ENCODE measurements around the gene PRKCQ. TPM values are rescaled to one million over a fixed set of nuclear protein-coding genes. Genes with fewer than 3 reads are reported as not detected.

Gene PRKCQ
- total RNA-seq, 2 experiments from 2014 or later = 62.6 to 69.5 TPM

DNA sequence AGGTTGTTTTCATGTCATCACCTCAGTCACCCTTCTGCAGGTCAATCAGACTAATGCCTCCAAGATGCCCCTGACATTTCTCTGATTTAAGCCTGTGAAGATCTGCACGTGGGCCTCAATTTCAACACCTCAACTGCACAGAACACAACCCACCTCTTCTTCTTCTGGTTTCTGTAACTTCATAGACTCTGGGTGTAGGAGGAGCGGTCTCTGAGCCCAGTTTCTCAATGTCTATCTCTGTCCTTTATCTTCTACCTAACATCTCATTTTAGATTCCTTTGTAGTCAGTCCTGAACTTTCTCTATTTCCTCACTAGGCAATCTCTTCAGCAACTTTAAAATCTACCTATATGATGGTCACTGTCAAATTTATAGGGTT, 85.6 kb downstream of the PRKCQ start:
- H3K27ac Mint-ChIP-seq = no peak overlapping the region
- DNase-seq = no peak
- peaks cover 2% of the 10 kb centered on the region for H3K9me3 Mint-ChIP-seq
- POLR2A ChIA-PET = no interaction called here
- peaks cover 36% of the 10 kb centered on the region for H3K36me3 Mint-ChIP-seq (ENCODE audit: low read depth)
- CTCF ChIA-PET = interaction anchor here (0.9 to 1.8 kb wide), 6 partner anchors 8 to 87 kb away, joined by 3 to 6 read pairs (median 4); no protein-coding TSS in a partner anchor
- no peak overlapping the region for H3K4me3 Mint-ChIP-seq
- H3K4me1 Mint-ChIP-seq = peaks cover 25% of the 10 kb centered on the region
- no peaks in the 10 kb centered on the region for H3K27me3 Mint-ChIP-seq

- ChIA-PET POLR2A (no interaction called here), CTCF (interaction anchor here (0.9 to 1.8 kb wide), 10 partner anchors 8 to 154 kb away, joined by 3 to 6 read pairs (median 3); no protein-coding TSS in a partner anchor)
- no peaks in the 10 kb centered on the region for H3K27me3 Mint-ChIP-seq
- peaks cover under 1% of the 10 kb centered on the region for H3K9me3 Mint-ChIP-seq
- DNase-seq = no peak
- H3K4me1 Mint-ChIP-seq = peaks cover 25% of the 10 kb centered on the region
- H3K36me3 Mint-ChIP-seq (ENCODE audit: low read depth) = peaks cover 42% of the 10 kb centered on the region
- H3K4me3 Mint-ChIP-seq = no peak overlapping the region
- no peak overlapping the region for H3K27ac Mint-ChIP-seq
These were observed 86.3 kb downstream of the PRKCQ start for GRCh38 chr10:6493521-6494441.

DNA sequence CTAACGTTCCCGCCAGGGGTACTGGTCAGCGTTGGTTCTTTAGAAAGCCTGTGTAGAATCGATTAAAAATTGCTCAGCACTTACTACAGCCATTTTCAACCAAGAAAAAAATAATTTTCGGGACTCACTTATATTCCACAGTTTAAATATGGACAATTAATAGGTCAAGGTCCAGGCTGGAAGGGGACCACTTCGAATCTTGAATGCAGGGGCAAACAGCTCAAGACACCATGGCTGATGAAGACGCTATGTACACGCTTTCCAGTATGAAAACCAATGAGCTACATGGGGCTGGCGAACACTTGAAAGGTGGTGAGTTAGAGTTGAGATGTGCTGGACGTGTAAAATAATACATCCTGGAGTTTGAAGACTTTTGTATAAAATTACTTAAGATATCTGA, 87.2 kb downstream of the PRKCQ start:
- no peak for DNase-seq
- no peak overlapping the region for H3K4me3 Mint-ChIP-seq
- peaks cover 25% of the 10 kb centered on the region for H3K4me1 Mint-ChIP-seq
- ChIA-PET POLR2A (no interaction called here), CTCF (interaction anchor here (1.0 to 1.8 kb wide), 3 partner anchors 19 to 155 kb away, joined by 3 to 4 read pairs (median 3); no protein-coding TSS in a partner anchor)
- no peaks in the 10 kb centered on the region for H3K27me3 Mint-ChIP-seq
- H3K9me3 Mint-ChIP-seq = no peaks in the 10 kb centered on the region
- peaks cover 48% of the 10 kb centered on the region for H3K36me3 Mint-ChIP-seq (ENCODE audit: low read depth)
- peak overlapping the region; percentile 88 for H3K27ac Mint-ChIP-seq

GRCh38 chr10:6491841-6492609, 88.1 kb downstream of the PRKCQ start:
- H3K9me3 Mint-ChIP-seq = no peaks in the 10 kb centered on the region
- H3K27ac Mint-ChIP-seq = peak overlapping the region; percentile 88
- DNase-seq = no peak
- H3K36me3 Mint-ChIP-seq (ENCODE audit: low read depth) = peaks cover 55% of the 10 kb centered on the region
- H3K4me1 Mint-ChIP-seq = peaks cover 29% of the 10 kb centered on the region
- no peaks in the 10 kb centered on the region for H3K27me3 Mint-ChIP-seq
- H3K4me3 Mint-ChIP-seq = peak overlapping the region; percentile 44
- ChIA-PET POLR2A (no interaction called here), CTCF (interaction anchor here (0.6 kb wide), 1 partner anchor 374 kb away, joined by 5 read pairs; no protein-coding TSS in a partner anchor)

DNA sequence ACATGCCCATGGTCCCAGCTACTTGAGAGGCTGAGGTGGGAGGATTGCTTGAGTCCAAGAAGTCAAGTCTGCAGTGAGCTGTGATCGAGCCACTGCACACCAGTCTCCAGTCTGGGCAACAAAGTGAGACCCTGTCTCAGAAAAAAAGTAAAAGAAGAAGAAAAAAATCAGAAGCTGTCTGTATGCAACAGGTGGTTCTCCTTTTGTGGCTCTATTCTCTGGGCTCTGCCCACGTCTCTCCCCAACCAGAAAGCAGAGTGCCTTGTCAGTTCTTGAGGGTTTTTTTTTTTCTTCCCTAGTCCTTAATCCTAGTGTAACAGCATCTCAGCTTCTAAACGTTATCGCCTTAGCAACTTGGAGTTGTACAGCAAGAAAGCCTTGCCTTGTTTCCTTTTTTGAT, 89.5 kb downstream of the PRKCQ start:
- POLR2A ChIA-PET = no interaction called here
- H3K4me1 Mint-ChIP-seq = peaks cover 43% of the 10 kb centered on the region
- H3K9me3 Mint-ChIP-seq = no peaks in the 10 kb centered on the region
- no peak overlapping the region for H3K4me3 Mint-ChIP-seq
- H3K27ac Mint-ChIP-seq = no peak overlapping the region
- peaks cover 69% of the 10 kb centered on the region for H3K36me3 Mint-ChIP-seq (ENCODE audit: low read depth)
- CTCF ChIA-PET = interaction anchor here (0.8 to 1.4 kb wide), 2 partner anchors 10 to 14 kb away, joined by 3 read pairs; no protein-coding TSS in a partner anchor
- no peak for DNase-seq
- no peaks in the 10 kb centered on the region for H3K27me3 Mint-ChIP-seq

DNA sequence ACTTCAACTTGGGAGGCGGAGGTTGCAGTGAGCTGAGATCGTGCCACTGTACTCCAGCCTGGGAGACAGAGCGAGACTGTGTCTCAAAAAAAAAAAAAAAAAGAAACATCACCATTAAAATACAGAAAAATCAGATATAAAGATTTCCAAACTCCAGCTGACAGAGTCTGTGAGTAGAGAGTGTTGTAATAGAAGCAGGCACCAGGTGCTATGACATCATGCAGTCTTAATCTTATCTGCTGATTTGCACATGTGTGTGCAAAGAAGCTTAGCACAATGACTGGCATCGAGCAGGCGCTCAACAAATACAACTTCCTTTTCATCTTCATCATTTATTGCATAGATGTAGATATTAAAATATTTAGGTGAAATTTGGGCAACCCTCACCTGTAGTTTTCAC, 92.2 kb downstream of the PRKCQ start:
- peaks cover 94% of the 10 kb centered on the region for H3K36me3 Mint-ChIP-seq (ENCODE audit: low read depth)
- H3K9me3 Mint-ChIP-seq = peaks cover 8% of the 10 kb centered on the region
- H3K27ac Mint-ChIP-seq = no peak overlapping the region
- no peaks in the 10 kb centered on the region for H3K27me3 Mint-ChIP-seq
- CTCF ChIA-PET = interaction anchor here (0.7 to 4.2 kb wide), 5 partner anchors 14 to 93 kb away, joined by 3 to 21 read pairs (median 4); no protein-coding TSS in a partner anchor
- no peak overlapping the region for H3K4me3 Mint-ChIP-seq
- POLR2A ChIA-PET = interaction anchor here (0.6 to 0.7 kb wide), 3 partner anchors 15 to 315 kb away, joined by 3 to 10 read pairs (median 4); no protein-coding TSS in a partner anchor
- DNase-seq = no peak
- peaks cover 69% of the 10 kb centered on the region for H3K4me1 Mint-ChIP-seq

GRCh38 chr10:6486309-6486708, 93.8 kb downstream of the PRKCQ start:
- Mint-ChIP-seq H3K27ac (peak overlapping the region; percentile 54), H3K4me3 (no peak overlapping the region)
- CTCF ChIA-PET = interaction anchor here (1.2 to 4.2 kb wide), 3 partner anchors 13 to 48 kb away, joined by 3 to 21 read pairs (median 4); no protein-coding TSS in a partner anchor

GRCh38 chr10:6482737-6483357, 97.2 kb downstream of the PRKCQ start:
- POLR2A ChIA-PET = no interaction called here
- peak overlapping the region; percentile 51 for H3K27ac Mint-ChIP-seq
- DNase-seq = peak; percentile 40
- no peaks in the 10 kb centered on the region for H3K27me3 Mint-ChIP-seq
- H3K4me3 Mint-ChIP-seq = peak overlapping the region; percentile 15
- peaks cover 93% of the 10 kb centered on the region for H3K36me3 Mint-ChIP-seq (ENCODE audit: low read depth)
- CTCF ChIA-PET = interaction anchor here (0.9 to 2.7 kb wide), 2 partner anchors 9 to 165 kb away, joined by 3 to 15 read pairs; no protein-coding TSS in a partner anchor
- H3K4me1 Mint-ChIP-seq = peaks cover 70% of the 10 kb centered on the region
- peaks cover 8% of the 10 kb centered on the region for H3K9me3 Mint-ChIP-seq

More at GRCh38 chr10:6486309-6486708, 93.8 kb downstream of the PRKCQ start:
- POLR2A ChIA-PET = no interaction called here
- Mint-ChIP-seq H3K4me1 (peaks cover 63% of the 10 kb centered on the region), H3K36me3 (ENCODE audit: low read depth) (peaks cover 94% of the 10 kb centered on the region), H3K27me3 (no peaks in the 10 kb centered on the region), H3K9me3 (peaks cover 8% of the 10 kb centered on the region)
- no peak for DNase-seq

GRCh38 chr10:6478722-6479121, 101.4 kb downstream of the PRKCQ start:
- Mint-ChIP-seq H3K4me1 (peaks cover 62% of the 10 kb centered on the region), H3K4me3 (no peak overlapping the region), H3K27me3 (no peaks in the 10 kb centered on the region), H3K36me3 (ENCODE audit: low read depth) (peaks cover 89% of the 10 kb centered on the region), H3K27ac (no peak overlapping the region), H3K9me3 (peaks cover 5% of the 10 kb centered on the region)
- no peak for DNase-seq
- CTCF ChIA-PET = no interaction called here
- POLR2A ChIA-PET = no interaction called here

DNA sequence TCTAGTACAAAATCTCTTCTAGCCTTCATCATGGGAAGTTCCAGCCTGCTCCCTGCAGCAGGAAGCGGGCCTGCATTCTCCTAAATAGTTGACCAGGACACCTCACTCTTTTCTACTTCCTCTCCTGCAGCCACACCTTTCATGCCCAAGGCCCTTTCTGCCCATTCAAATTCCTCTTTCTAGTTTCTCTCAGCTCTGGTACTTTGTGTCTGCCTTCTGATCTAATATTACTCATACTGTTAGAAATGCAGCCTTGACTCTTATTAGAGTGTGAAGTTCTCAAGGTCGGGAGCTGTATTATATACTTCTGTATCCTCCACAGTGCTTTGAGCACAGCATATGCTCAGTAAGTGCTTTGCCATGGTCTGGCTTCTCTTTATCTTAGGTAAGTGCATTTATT, 103.1 kb downstream of the PRKCQ start:
- no peak overlapping the region for H3K4me3 Mint-ChIP-seq
- DNase-seq = no peak
- H3K4me1 Mint-ChIP-seq = peaks cover 60% of the 10 kb centered on the region
- no peaks in the 10 kb centered on the region for H3K27me3 Mint-ChIP-seq
- H3K27ac Mint-ChIP-seq = no peak overlapping the region
- no peaks in the 10 kb centered on the region for H3K9me3 Mint-ChIP-seq
- ChIA-PET POLR2A (no interaction called here), CTCF (interaction anchor here (1.2 kb wide), 1 partner anchor 17 kb away, joined by 3 read pairs; no protein-coding TSS in a partner anchor)
- H3K36me3 Mint-ChIP-seq (ENCODE audit: low read depth) = peaks cover 81% of the 10 kb centered on the region

- CTCF ChIA-PET = interaction anchor here (0.9 to 4.3 kb wide), 6 partner anchors 8 to 25 kb away, joined by 3 to 21 read pairs (median 3); no protein-coding TSS in a partner anchor
- POLR2A ChIA-PET = no interaction called here
- peaks cover 69% of the 10 kb centered on the region for H3K4me1 Mint-ChIP-seq
- peaks cover 81% of the 10 kb centered on the region for H3K36me3 Mint-ChIP-seq (ENCODE audit: low read depth)
- peak overlapping the region; percentile 79 for H3K4me3 Mint-ChIP-seq
- H3K27me3 Mint-ChIP-seq = no peaks in the 10 kb centered on the region
- peak overlapping the region; percentile 95 for H3K27ac Mint-ChIP-seq
- peaks cover 6% of the 10 kb centered on the region for H3K9me3 Mint-ChIP-seq
- DNase-seq = no peak
These were observed 105.2 kb downstream of the PRKCQ start for GRCh38 chr10:6474871-6475270.

DNA sequence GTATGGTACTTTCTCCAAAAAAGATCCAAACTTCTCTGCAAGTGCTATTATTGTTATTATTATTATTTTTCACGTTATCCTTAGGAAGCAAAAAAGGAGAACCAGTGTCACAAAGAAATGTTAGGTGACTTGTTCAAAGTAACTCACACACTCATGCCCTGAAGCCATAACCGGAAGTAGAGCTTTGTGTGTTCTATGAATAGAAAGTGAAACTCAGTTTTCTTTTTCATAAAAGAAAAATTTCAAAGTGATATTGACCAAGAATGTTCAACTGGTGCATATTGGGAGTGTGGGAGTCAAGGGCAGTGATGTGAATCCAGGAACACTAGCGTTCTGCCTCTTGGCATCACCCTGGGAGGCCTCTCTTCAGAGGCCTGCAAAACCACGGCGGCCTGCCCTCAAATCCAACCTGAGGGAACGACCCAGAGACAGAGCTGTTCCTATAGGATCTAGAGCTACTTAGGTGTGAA, 106.1 kb downstream of the PRKCQ start:
- peak; percentile 67 for DNase-seq
- Mint-ChIP-seq H3K4me1 (peaks cover 66% of the 10 kb centered on the region), H3K9me3 (peaks cover 7% of the 10 kb centered on the region), H3K27me3 (no peaks in the 10 kb centered on the region), H3K36me3 (ENCODE audit: low read depth) (peaks cover 85% of the 10 kb centered on the region), H3K27ac (peak overlapping the region; percentile 95), H3K4me3 (peak overlapping the region; percentile 79)
- CTCF ChIA-PET = interaction anchor here (0.5 to 4.3 kb wide), 13 partner anchors 9 to 387 kb away, joined by 3 to 21 read pairs (median 3); no protein-coding TSS in a partner anchor
- POLR2A ChIA-PET = interaction anchor here (0.8 kb wide), 1 partner anchor 170 kb away, joined by 5 read pairs; no protein-coding TSS in a partner anchor

Measured in activated CD4-positive, alpha-beta T cell treated with anti-CD3 and anti-CD28 coated beads, Interleukin-2, amount 10 ng/mL, durations not matched to agents 7 days and 5 days (primary cell).